ENCODE results near the gene MUC3A.

GRCh38 chr7:101017064-101017777, 67.9 kb downstream of the MUC3A start:
- TF ChIP-seq CTCF (IDR thresholded peaks at IDR 0.05) (no peak), POLR2AphosphoS5 (IDR thresholded peaks at IDR 0.05) (no peak)

Measured in prostate gland (tissue), 2 donors.